B cell (primary cell): ENCODE measurements around the gene FUT7. TPM values are rescaled to one million over a fixed set of nuclear protein-coding genes. Genes with fewer than 3 reads are reported as not detected.

ENCODE experiments used
- ATAC-seq: fragments of 200-7000 bp; cut with Tn5 transposase; one replicate; pipeline ENCODE4 v1.10.0; 2021; ENCODE audit warnings: low read depth, mild to moderate bottlenecking, moderate number of reproducible peaks, moderate library complexity
- CTCF ChIA-PET: fragments of 350-600 bp; sonication (Branson Sonifier 250); formaldehyde crosslinking; loops from one replicate; lab custom pipeline; 2021; ENCODE audit warnings: antibody characterized with exemption, inconsistent platforms; lab: Charles Lee
- POLR2A ChIA-PET: fragments of 350-600 bp; sonication (Branson Sonifier 250); formaldehyde crosslinking; loops from one replicate; lab custom pipeline; 2021; ENCODE audit warnings: antibody characterized with exemption; lab: Charles Lee
- DNase-seq: peaks from one replicate; pipeline ENCODE4 v3.0.0; 2013
- H2AFZ ChIP-seq: 2 replicates; pipeline ENCODE4 v1.6.1; 2012; ENCODE audit warnings: mild to moderate bottlenecking, low read depth, low read length; ENCODE audit not compliant: insufficient read depth, poor library complexity, severe bottlenecking
- H3K27ac ChIP-seq, 2 donors: 1 replicate in 1 of 2; 2 replicates in 1 of 2; pipeline ENCODE4 v1.5.1; 2012 to 2013; ENCODE audit warnings: low read length in 2 of 2, mild to moderate bottlenecking in 2 of 2, moderate library complexity in 1 of 2
- H3K27me3 ChIP-seq, 4 experiments: fragments of 200-600 bp in 1 of 4; sonication (generic) in 1 of 4; replicated peaks in 1 of 4; 1 replicate in 2 of 4; 2 replicates in 2 of 4; pipeline versions ENCODE4 v1.6.1 to v1.7.0; 2013 to 2016; ENCODE audit warnings: low read length in 3 of 4, mild to moderate bottlenecking in 2 of 4, mixed read lengths in 1 of 4, moderate library complexity in 1 of 4; ENCODE audit not compliant: insufficient read depth in 4 of 4, control insufficient read depth in 3 of 4; ENCODE audit errors: control extremely low read depth in 1 of 4
- H3K36me3 ChIP-seq, 2 experiments: replicated peaks in 1 of 2; 1 replicate in 1 of 2; 2 replicates in 1 of 2; pipeline versions ENCODE4 v1.6.1 to v1.7.1; 2013; ENCODE audit warnings: low read length in 1 of 2; ENCODE audit not compliant: insufficient read depth in 2 of 2, control insufficient read depth in 1 of 2; ENCODE audit errors: control extremely low read depth in 1 of 2, extremely low read depth in 1 of 2
- H3K4me1 ChIP-seq, 2 donors: fragments of 200-600 bp in 1 of 2; sonication (generic) in 1 of 2; 1 replicate in 1 of 2; 2 replicates in 1 of 2; pipeline versions ENCODE4 v1.5.1 to v1.6.1; 2013 to 2017; ENCODE audit warnings: low read length in 2 of 2; ENCODE audit not compliant: control insufficient read depth in 2 of 2, insufficient read depth in 2 of 2
- H3K4me2 ChIP-seq: replicated peaks from 2 replicates; pipeline ENCODE3; 2012; ENCODE audit warnings: mild to moderate bottlenecking, low read depth, low read length; ENCODE audit not compliant: poor library complexity, severe bottlenecking
- H3K4me3 ChIP-seq, 5 experiments: fragments of 200-600 bp in 1 of 5; sonication (generic) in 1 of 5; 1 replicate in 3 of 5; 2 replicates in 2 of 5; pipeline versions ENCODE4 v1.5.1 to v1.7.0; 2011 to 2016; ENCODE audit warnings: low read length in 4 of 5, mild to moderate bottlenecking in 4 of 5, low read depth in 2 of 5, control low read depth in 1 of 5, moderate library complexity in 1 of 5; ENCODE audit not compliant: insufficient read depth in 1 of 5; ENCODE audit errors: control extremely low read depth in 1 of 5, extremely low read depth in 1 of 5
- H3K79me2 ChIP-seq: fragments of 200-600 bp; sonication (generic); one replicate; pipeline ENCODE4 v1.6.0; 2016; ENCODE audit warnings: low read length; ENCODE audit not compliant: control insufficient read depth, insufficient read depth
- H3K9ac ChIP-seq: fragments of 200-600 bp; sonication (generic); 2 replicates; pipeline ENCODE4 v1.6.1; 2017; ENCODE audit warnings: mild to moderate bottlenecking, low read length, moderate library complexity
- H3K9me3 ChIP-seq, 3 donors: one replicate each; pipeline versions ENCODE4 v1.6.1 to v1.7.1; 2013; ENCODE audit warnings: low read length in 2 of 3; ENCODE audit not compliant: control insufficient read depth in 2 of 3, insufficient read depth in 1 of 3; ENCODE audit errors: control extremely low read depth in 1 of 3
- H4K20me1 ChIP-seq: 2 replicates; pipeline ENCODE4 v1.6.0; 2012; ENCODE audit warnings: mild to moderate bottlenecking, low read length; ENCODE audit not compliant: insufficient read depth, control insufficient read depth, poor library complexity, severe bottlenecking
- H3K27ac Mint-ChIP-seq: one replicate; pipeline ENCODE4 v1.8.0; 2021; ENCODE audit warnings: mixed read lengths
- H3K27me3 Mint-ChIP-seq: one replicate; pipeline ENCODE4 v1.8.0; 2021; ENCODE audit warnings: mixed read lengths
- H3K4me1 Mint-ChIP-seq: one replicate; pipeline ENCODE4 v1.8.0; 2021; ENCODE audit warnings: mixed read lengths
- H3K4me3 Mint-ChIP-seq: one replicate; pipeline ENCODE4 v1.8.0; 2021; ENCODE audit warnings: mixed read lengths
- H3K9me3 Mint-ChIP-seq: one replicate; pipeline ENCODE4 v1.8.0; 2022; ENCODE audit warnings: mixed read lengths; ENCODE audit not compliant: insufficient read depth
- CTCF ChIP-seq: fragments of 200-600 bp; IDR thresholded peaks from one replicate; pipeline ENCODE4 v1.8.0; 2022; ENCODE audit warnings: antibody characterized with exemption, mild to moderate bottlenecking
- EZH2 ChIP-seq: IDR thresholded peaks from 2 replicates; pipeline ENCODE4 v1.6.1; 2012; ENCODE audit warnings: borderline replicate concordance, low read depth, mild to moderate bottlenecking, moderate library complexity, low read length; ENCODE audit not compliant: insufficient read depth, poor library complexity, severe bottlenecking
- WGBS: methylation state at CpG from one replicate; pipeline ENCODE4 v1.1.5; 2013; ENCODE audit warnings: missing lambda C conversion rate; ENCODE audit not compliant: insufficient coverage; 5-methylcytosine and 5-hydroxymethylcytosine counted together
- intact Hi-C: fragments of 100-400 bp; cut with micrococcal nuclease; formaldehyde crosslinking; loops from one replicate; pipeline ENCODE4 v1.10.0; 2022
- polyA plus RNA-seq: library from polyadenylated mRNA; depleted of rRNA; stranded (reverse); fragments of >200 nt; gene quantifications from 2 replicates; pipeline ENCODE4 v1.2.3, GENCODE V29; 2012
- total RNA-seq, 2 donors: library from RNA; stranded (reverse); fragments of 120-200 nt in 1 of 2; gene quantifications; 1 replicate in 1 of 2; 2 replicates in 1 of 2; pipeline versions ENCODE4 v1.2.3 to v1.2.4, GENCODE V29; 2013 to 2022

FUT7 gene
- total and polyA plus RNA-seq, 2 donors (not counting 1 experiment from before 2014, with no cell fraction given) = 7.3 to 8.2 TPM

- Histone ChIP-seq H3K27me3 (peaks cover 0 to 44% (median 24%) of the 10 kb centered on the region in 4 experiments), H3K9ac (no peak overlapping the region), H3K4me1 (peaks cover 14 to 15% of the 10 kb centered on the region in 2 donors), H3K9me3 (peaks cover 0 to 14% (median 0%) of the 10 kb centered on the region in 3 donors), H2AFZ (no peak overlapping the region), H3K4me3 (no peak overlapping the region), H3K27ac (no peak overlapping the region), H3K4me2 (no peak overlapping the region), H3K36me3 (no peaks in the 10 kb centered on the region), H4K20me1 (no peaks in the 10 kb centered on the region), H3K79me2 (no peaks in the 10 kb centered on the region)
- peaks cover 7% of the 10 kb centered on the region for H3K27me3 Mint-ChIP-seq
- ChIA-PET POLR2A (interaction anchor here (1.0 kb wide), 1 partner anchor 32 kb away, joined by 3 read pairs; the partner anchor contains the start of gene MAN1B1), CTCF (interaction anchor here (1.1 to 2.3 kb wide), 3 partner anchors 8 to 20 kb away, joined by 3 to 9 read pairs (median 9); no protein-coding TSS in a partner anchor)
- H3K4me1 Mint-ChIP-seq = peaks cover 4% of the 10 kb centered on the region
- ATAC-seq = no peak
- TF ChIP-seq EZH2 (no peak), CTCF (no peak)
- 90% methylated on average over 17 of the region's 17 CpGs for WGBS
- intact Hi-C loops = no loop called here
- no peak overlapping the region for H3K4me3 Mint-ChIP-seq
- no peak for DNase-seq
- H3K9me3 Mint-ChIP-seq = no peaks in the 10 kb centered on the region
- no peak overlapping the region for H3K27ac Mint-ChIP-seq
Measured at GRCh38 chr9:137054932-137055384, 23.1 kb upstream of the FUT7 start.
